ENCODE measurements around the gene PLEKHM3. TPM values are rescaled to one million over a fixed set of nuclear protein-coding genes. Genes with fewer than 3 reads are reported as not detected.

Gene PLEKHM3
- polyA plus RNA-seq, 1 experiment, result 5.8 TPM

GRCh38 chr2:208037564-208038487, 12.5 kb upstream of the PLEKHM3 start:
- ChIA-PET POLR2A (no interaction called here), CTCF (interaction anchor here (0.7 to 5.0 kb wide), 2 partner anchors 63 to 292 kb away, joined by 3 to 136 read pairs; no protein-coding TSS in a partner anchor)
- Histone ChIP-seq H3K27me3 (ENCODE audit: control insufficient read depth, insufficient read depth, low read length) (no peaks in the 10 kb centered on the region), H3K36me3 (ENCODE audit: control insufficient read depth, insufficient read depth, low read length) (no peaks in the 10 kb centered on the region), H3K4me3 (ENCODE audit: low read depth, low read length) (no peak overlapping the region)
- no peak for TF ChIP-seq CTCF (IDR thresholded peaks at IDR 0.05; ENCODE audit: insufficient read depth, low read depth, low read length)
- no peak for DNase-seq (ENCODE audit: low read depth)

GRCh38 chr2:208036357-208036756, 11.0 kb upstream of the PLEKHM3 start:
- no peak for DNase-seq (ENCODE audit: low read depth)
- H3K4me3 ChIP-seq (ENCODE audit: low read depth, low read length), result no peak overlapping the region
- CTCF ChIA-PET, result no interaction called here
- no peaks in the 10 kb centered on the region for H3K36me3 ChIP-seq (ENCODE audit: control insufficient read depth, insufficient read depth, low read length)
- POLR2A ChIA-PET, result no interaction called here
- H3K27me3 ChIP-seq (ENCODE audit: control insufficient read depth, insufficient read depth, low read length), result no peaks in the 10 kb centered on the region
- TF ChIP-seq CTCF (IDR thresholded peaks at IDR 0.05; ENCODE audit: insufficient read depth, low read depth, low read length), result no peak

DNA sequence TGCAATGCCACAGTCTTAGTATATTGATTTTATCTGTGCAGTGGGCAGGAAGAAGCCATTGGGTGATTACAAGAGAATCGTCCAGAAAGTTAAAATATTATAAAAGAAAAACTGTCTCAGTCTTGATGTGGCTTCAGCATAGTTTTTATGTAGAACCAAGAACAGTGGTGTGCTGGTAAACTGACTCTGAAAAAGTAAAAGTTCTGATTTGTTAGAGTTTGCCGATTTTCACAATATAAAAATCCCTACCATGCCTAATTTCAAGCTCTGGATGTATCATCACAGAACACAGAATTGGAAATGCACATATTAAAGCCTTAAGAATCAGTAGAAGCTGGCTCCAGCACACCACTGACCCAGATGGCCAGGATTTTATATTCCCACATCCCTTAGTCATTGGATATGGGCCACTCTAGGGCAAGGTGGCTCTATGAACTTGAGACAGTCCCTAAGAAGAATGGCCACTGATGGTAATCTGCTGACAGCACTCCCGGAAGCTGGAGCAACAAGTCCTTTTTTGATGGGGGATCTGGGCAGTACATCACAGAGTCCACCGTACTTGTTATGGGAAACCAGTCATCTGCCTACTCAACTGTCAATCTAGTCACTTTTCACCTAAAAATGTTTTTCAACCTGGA, 9.3 kb upstream of the PLEKHM3 start:
- DNase-seq (ENCODE audit: low read depth), result no peak
- no peak for TF ChIP-seq CTCF (IDR thresholded peaks at IDR 0.05; ENCODE audit: insufficient read depth, low read depth, low read length)
- no peak overlapping the region for H3K4me3 ChIP-seq (ENCODE audit: low read depth, low read length)
- H3K27me3 ChIP-seq (ENCODE audit: control insufficient read depth, insufficient read depth, low read length), result no peaks in the 10 kb centered on the region
- POLR2A ChIA-PET, result no interaction called here
- CTCF ChIA-PET, result interaction anchor here (0.9 kb wide), 1 partner anchor 269 kb away, joined by 3 read pairs; no protein-coding TSS in a partner anchor
- H3K36me3 ChIP-seq (ENCODE audit: control insufficient read depth, insufficient read depth, low read length), result no peaks in the 10 kb centered on the region

GRCh38 chr2:208033701-208034502, 8.6 kb upstream of the PLEKHM3 start:
- H3K4me3 ChIP-seq (ENCODE audit: low read depth, low read length), result no peak overlapping the region
- TF ChIP-seq CTCF (IDR thresholded peaks at IDR 0.05; ENCODE audit: insufficient read depth, low read depth, low read length), result no peak
- DNase-seq (ENCODE audit: low read depth), result no peak

More at GRCh38 chr2:208033701-208034502, 8.6 kb upstream of the PLEKHM3 start:
- Histone ChIP-seq H3K36me3 (ENCODE audit: control insufficient read depth, insufficient read depth, low read length) (no peaks in the 10 kb centered on the region), H3K27me3 (ENCODE audit: control insufficient read depth, insufficient read depth, low read length) (no peaks in the 10 kb centered on the region)
- CTCF ChIA-PET, result interaction anchor here (0.9 kb wide), 1 partner anchor 268 kb away, joined by 3 read pairs; no protein-coding TSS in a partner anchor
- POLR2A ChIA-PET, result no interaction called here
